ENCODE measurements around the gene MLPH.

DNA sequence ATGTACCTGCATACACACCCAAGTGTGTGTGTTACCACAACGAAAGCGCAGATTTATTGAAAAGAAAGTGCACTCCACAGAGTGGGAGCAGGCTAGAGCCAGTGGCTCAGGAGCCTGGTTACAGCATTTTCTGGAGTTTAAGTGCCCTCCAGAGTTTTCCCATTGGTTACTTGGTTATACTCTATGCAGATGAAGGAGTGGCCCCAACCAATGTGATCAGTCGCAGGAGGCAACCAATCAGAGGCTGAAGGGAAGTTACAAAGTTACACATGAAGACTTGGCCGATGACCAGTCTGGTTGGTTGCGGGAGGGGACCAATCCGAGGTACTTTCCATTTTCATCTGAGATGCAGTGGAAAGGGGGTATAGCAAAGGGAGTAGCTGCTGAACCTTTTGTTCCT is 65.9 kb downstream of the MLPH start:
- TF ChIP-seq, protein P1, sequence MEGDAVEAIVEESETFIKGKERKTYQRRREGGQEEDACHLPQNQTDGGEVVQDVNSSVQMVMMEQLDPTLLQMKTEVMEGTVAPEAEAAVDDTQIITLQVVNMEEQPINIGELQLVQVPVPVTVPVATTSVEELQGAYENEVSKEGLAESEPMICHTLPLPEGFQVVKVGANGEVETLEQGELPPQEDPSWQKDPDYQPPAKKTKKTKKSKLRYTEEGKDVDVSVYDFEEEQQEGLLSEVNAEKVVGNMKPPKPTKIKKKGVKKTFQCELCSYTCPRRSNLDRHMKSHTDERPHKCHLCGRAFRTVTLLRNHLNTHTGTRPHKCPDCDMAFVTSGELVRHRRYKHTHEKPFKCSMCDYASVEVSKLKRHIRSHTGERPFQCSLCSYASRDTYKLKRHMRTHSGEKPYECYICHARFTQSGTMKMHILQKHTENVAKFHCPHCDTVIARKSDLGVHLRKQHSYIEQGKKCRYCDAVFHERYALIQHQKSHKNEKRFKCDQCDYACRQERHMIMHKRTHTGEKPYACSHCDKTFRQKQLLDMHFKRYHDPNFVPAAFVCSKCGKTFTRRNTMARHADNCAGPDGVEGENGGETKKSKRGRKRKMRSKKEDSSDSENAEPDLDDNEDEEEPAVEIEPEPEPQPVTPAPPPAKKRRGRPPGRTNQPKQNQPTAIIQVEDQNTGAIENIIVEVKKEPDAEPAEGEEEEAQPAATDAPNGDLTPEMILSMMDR (conservative IDR thresholded peaks at IDR 0.05; ENCODE audit: low read depth, low read length): no peak
- TF ChIP-seq FOS (IDR thresholded peaks at IDR 0.05; ENCODE audit: low read depth, low read length): no peak
- TF ChIP-seq, protein P2, sequence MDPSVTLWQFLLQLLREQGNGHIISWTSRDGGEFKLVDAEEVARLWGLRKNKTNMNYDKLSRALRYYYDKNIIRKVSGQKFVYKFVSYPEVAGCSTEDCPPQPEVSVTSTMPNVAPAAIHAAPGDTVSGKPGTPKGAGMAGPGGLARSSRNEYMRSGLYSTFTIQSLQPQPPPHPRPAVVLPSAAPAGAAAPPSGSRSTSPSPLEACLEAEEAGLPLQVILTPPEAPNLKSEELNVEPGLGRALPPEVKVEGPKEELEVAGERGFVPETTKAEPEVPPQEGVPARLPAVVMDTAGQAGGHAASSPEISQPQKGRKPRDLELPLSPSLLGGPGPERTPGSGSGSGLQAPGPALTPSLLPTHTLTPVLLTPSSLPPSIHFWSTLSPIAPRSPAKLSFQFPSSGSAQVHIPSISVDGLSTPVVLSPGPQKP (IDR thresholded peaks at IDR 0.05; ENCODE audit: borderline replicate concordance, low read depth, low read length): no peak
- TF ChIP-seq POLR2A (IDR thresholded peaks at IDR 0.05; ENCODE audit: low read depth, low read length): no peak

All from IMR-90 (cell line).